MG63 (cell line): ENCODE measurements around the gene STARD5. TPM values are rescaled to one million over a fixed set of nuclear protein-coding genes. Genes with fewer than 3 reads are reported as not detected.
"Not testable (repeated sequence)": the region's sequence is repeated elsewhere in the genome, so short reads cannot be mapped to it uniquely, and the experiment has no call there.

ENCODE experiments used
- DNase-seq: peaks from one replicate; pipeline ENCODE4 v3.0.0-alpha.2; 2020
- H3K27me3 ChIP-seq: fragments of 250-450 bp; sonication (Bioruptor Pico); 2 replicates; pipeline ENCODE4 v1.5.1; 2020; ENCODE audit warnings: mild to moderate bottlenecking, moderate library complexity
- H3K36me3 ChIP-seq: fragments of 250-450 bp; sonication (Bioruptor Pico); 2 replicates; pipeline ENCODE4 v1.5.1; 2020; ENCODE audit warnings: mild to moderate bottlenecking, moderate library complexity
- H3K4me3 ChIP-seq: fragments of 250-450 bp; sonication (Bioruptor Pico); 2 replicates; pipeline ENCODE4 v1.5.1; 2020; ENCODE audit warnings: mild to moderate bottlenecking, moderate library complexity
- H3K9me3 ChIP-seq: fragments of 250-450 bp; sonication (Bioruptor Pico); 2 replicates; pipeline ENCODE4 v1.5.1; 2020; ENCODE audit warnings: mild to moderate bottlenecking, moderate library complexity
- total RNA-seq: library from RNA; depleted of rRNA; stranded (reverse); fragments of >200 nt; shearing (Covaris generic); gene quantifications from 2 replicates; pipeline ENCODE4 v1.2.3, GENCODE V29; 2014; ENCODE audit warnings: low replicate concordance; rRNA removed

The STARD5 gene, protein sequence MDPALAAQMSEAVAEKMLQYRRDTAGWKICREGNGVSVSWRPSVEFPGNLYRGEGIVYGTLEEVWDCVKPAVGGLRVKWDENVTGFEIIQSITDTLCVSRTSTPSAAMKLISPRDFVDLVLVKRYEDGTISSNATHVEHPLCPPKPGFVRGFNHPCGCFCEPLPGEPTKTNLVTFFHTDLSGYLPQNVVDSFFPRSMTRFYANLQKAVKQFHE
- total RNA-seq, result 0.22 and 3.4 TPM in 2 replicates

DNA sequence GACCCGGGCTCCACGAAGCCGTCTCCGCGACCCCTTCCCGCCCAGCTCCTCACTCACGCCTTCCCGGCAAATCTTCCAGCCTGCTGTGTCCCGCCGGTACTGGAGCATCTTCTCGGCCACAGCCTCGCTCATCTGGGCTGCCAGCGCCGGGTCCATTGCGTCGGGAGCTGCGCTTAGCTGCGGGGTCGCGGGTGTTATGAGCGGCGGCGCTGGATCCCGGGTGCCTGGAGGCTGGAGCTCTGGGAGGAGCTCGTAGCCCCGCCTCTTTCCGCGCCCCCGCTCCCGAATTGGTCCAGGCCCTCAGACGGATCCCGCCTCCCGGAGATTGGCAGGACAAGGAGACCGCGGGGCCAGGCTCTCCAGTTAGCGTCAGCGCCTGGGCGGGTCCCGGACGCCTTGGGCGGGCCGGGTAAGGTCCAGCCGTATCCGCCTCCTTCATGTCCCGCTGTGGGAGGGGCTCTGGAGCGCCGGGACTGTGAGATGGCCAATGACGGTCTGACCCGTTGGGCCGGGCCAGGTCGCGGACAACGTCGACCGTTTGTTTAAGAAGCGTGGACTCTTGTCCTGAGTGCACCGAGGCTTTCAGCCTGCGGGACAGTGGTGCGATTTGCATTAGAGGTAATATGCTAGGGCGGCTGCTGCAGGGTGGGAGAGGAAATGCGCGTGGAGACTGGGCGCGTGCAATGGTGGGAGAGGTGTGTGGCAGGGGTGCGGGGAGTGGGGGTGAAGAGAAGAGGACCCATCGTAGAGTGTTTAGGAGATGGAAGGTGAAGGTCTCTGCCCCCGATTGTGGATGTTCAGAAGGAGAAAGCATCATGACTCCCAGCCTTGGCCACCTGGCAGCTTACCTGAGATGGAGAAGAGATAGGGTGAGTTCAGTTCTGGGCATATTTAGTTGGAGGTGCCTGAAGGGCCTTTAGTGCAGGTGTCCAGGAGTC lies at the start of gene STARD5:
STARD5 (minus strand) TSS at position 198 of the 938 bp plus-strand sequence; CDS start at position 156, 42 bp downstream.
- DNase-seq, result peak; percentile 99
- Histone ChIP-seq H3K9me3 (no peaks in the 10 kb centered on the region), H3K36me3 (peaks cover 3% of the 10 kb centered on the region; the same call in 1 of the 2 replicates), H3K27me3 (no peaks in the 10 kb centered on the region), H3K4me3 (peak within 1 kb of the TSS; percentile 62)

DNA sequence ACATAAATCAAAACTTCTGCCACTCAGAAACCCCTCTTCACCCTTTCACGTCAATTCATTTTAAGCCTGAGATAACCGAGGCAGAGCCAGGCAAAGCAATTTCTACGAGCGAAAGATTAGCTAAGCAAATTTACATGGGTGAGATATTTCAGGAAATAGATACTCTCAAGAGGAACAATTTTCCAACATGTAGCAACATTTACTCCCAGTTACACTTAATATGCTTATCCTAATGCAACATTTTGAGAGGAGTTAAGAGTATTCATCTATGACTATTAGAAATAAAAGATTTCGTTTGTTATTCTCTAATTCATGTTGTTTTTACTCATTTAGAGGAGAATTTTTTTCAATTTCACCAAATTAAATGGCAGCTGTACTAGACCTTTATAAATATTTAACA lies 49.2 kb upstream of the STARD5 start:
- Histone ChIP-seq H3K9me3 (no peaks in the 10 kb centered on the region), H3K4me3 (no peak overlapping the region), H3K27me3 (no peaks in the 10 kb centered on the region), H3K36me3 (no peaks in the 10 kb centered on the region)
- no peak for DNase-seq

DNA sequence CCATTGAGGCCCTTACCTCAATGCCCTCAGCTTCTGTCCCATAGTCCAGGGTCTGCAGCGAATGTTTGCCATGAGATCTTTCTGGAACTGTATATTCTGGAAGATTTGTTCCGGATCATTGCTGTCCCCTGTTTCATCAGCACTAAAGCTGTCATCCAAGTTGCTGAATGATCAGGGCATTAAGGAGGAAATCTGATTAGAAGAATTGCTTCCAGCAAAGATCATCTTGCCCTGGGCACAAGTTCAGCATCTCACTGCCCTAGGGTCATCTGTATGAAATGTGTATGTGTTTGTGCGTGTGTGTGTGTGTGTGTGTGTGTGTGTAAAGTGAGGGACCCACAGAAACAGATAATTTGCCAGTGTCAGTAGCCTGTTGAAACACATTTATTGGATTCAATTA lies 48.6 kb upstream of the STARD5 start:
- no peaks in the 10 kb centered on the region for H3K9me3 ChIP-seq
- H3K27me3 ChIP-seq, result no peaks in the 10 kb centered on the region
- H3K36me3 ChIP-seq, result no peaks in the 10 kb centered on the region
- DNase-seq, result no peak
- H3K4me3 ChIP-seq, result no peak overlapping the region

DNA sequence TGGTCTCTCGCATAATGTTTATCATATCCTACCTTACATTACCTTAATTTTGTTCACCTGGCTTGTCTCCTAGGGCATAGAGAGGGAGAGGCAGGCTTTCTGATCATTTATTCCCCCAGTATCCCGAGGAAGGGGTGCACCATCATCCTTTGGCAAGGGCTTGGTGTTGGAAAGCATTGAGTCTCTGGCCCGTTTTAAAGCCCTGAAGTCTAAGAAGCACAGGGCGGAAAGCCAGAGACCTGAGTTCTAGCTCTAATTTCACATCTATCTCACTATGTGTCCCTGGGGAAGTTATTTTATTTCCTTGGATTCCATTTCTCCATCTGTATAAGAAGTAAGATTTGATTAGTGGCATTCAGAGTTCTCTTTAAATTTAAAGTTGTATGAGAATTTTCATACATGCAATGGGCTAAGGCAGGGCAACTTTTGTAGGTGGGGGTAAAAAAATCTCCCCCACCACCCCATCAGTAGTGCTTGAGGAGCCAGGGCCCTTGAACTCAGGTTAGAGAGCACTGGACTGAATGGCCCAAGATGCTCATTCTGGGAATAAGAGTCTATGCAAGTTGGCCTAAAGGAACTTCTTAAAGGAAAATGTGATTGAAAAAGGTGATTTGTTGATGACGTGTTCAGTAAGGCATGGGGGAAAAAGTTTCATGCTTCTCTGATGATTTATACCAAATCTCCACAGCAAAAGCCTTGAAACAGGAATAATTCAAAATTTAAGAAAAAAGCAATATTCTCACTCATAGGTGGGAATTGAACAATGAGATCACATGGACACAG lies 40.0 kb upstream of the STARD5 start:
- Histone ChIP-seq H3K4me3 (no peak overlapping the region), H3K9me3 (no peaks in the 10 kb centered on the region), H3K27me3 (no peaks in the 10 kb centered on the region; the same call in 1 of the 2 replicates), H3K36me3 (no peaks in the 10 kb centered on the region)
- no peak for DNase-seq

DNA sequence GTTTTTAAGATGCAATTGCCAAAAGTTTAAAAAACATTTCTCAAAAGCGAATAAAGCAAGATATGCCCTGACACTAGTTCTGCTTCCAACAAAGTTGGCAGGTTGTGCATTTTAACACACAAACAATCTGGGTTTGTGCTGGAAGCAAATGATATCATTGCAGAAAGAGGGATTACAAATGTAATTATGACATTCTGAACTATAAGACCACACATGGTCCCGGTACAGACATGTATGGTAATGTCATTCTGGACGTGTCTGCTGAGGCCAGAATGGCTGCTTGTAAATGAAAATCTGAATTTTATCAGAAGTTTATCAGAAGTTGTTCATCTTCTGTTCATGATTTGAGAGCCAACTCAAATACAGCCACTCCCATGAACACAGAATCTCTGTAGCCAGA lies 39.3 kb upstream of the STARD5 start:
- H3K36me3 ChIP-seq, result no peaks in the 10 kb centered on the region
- H3K27me3 ChIP-seq, result no peaks in the 10 kb centered on the region; the same call in 1 of the 2 replicates
- H3K9me3 ChIP-seq, result no peaks in the 10 kb centered on the region
- no peak overlapping the region for H3K4me3 ChIP-seq
- no peak for DNase-seq

DNA sequence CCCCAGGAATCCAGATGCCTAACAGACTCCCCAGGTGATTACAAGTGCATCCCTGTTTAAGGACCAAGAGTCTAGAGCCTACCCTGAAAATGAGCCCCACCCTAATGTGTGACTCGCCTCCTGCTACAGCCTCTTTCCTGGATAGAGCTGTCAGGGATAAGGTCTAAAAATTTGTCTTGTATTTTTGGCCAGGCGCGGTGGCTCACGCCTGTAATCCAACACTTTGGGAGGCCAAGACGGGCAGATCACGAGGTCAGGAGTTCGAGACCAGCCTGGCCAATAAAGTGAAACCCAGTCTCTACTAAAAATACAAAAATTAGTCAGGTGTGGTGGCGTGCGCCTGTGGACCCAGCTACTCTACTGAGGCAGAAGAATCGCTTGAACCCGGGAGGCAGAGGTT lies 38.8 kb upstream of the STARD5 start:
- H3K4me3 ChIP-seq, result no peak overlapping the region
- no peaks in the 10 kb centered on the region for H3K9me3 ChIP-seq
- peak; percentile 8 for DNase-seq
- H3K36me3 ChIP-seq, result no peaks in the 10 kb centered on the region
- H3K27me3 ChIP-seq, result no peaks in the 10 kb centered on the region; the same call in 1 of the 2 replicates

DNA sequence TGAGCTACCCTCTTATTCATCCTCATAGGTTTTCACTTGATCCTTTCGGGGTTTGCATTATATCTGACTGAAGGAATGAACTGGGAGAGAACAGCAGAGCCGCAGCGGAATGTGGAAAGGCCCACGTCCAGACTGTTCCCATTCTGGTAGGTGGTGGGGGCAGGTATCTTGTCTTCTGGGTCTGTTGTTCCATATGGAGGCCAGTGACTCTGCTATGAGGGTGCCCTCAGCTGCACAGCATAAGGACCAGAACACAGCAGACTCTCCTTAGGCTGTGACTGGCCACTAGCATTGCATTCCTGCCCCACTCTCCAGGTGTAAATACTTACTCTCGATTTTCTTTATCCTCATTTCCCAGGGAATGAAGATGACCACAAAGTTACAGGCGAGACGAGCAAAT lies 38.0 kb upstream of the STARD5 start:
- no peaks in the 10 kb centered on the region for H3K36me3 ChIP-seq
- H3K9me3 ChIP-seq, result 0 out of 2 replicates have a peak, but pooled peaks cover 1% of the 10 kb centered on the region
- H3K27me3 ChIP-seq, result no peaks in the 10 kb centered on the region; the same call in 1 of the 2 replicates
- no peak for DNase-seq
- H3K4me3 ChIP-seq, result no peak overlapping the region

DNA sequence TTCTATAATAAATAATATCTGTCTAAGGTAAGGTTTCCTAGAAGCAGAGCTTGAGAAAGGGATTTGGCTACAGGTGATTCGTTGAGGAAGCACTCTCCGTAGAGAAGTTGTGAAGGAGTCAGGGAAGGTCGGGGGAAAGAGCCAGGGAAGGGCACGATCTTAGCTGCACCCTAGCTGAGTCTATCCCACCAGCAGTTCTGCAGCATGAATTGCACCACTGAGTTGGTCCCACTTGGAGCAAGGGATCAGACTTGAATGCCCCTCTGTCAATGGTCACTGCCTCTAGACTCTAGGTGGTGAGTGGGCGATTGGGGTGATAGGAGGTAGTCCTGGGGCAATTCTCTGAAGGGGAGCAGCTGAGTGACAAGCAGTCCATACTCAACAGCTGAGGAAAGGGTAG lies 36.5 kb upstream of the STARD5 start:
- Histone ChIP-seq H3K4me3 (no peak overlapping the region), H3K27me3 (no peaks in the 10 kb centered on the region; the same call in 1 of the 2 replicates)
- DNase-seq, result no peak

DNA sequence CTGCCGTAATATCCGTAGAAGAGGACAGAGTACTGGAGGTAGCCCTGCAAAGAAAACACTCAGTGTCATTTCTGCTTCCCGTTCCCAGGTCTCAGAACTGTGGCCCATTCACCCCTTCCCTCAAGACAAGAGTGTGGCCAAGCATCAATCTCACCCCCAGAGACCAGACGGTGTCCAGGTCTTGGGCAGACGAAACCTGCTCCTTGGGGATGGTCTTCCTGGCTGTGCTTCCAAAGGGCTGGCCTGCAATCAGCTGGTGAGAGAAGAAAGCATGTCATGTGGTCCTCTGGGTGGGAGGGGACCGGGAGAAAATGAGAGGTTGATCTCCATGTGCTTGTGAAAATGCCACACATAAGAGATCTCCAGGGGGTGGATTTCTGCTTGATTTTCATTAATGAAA lies 34.3 kb upstream of the STARD5 start:
- H3K27me3 ChIP-seq, result no peaks in the 10 kb centered on the region; the same call in 1 of the 2 replicates
- no peak for DNase-seq
- H3K9me3 ChIP-seq, result 0 out of 2 replicates have a peak, but pooled peaks cover 1% of the 10 kb centered on the region
- no peaks in the 10 kb centered on the region for H3K36me3 ChIP-seq
- no peak overlapping the region for H3K4me3 ChIP-seq

More for the DNA sequence above, 36.5 kb upstream of the STARD5 start:
- Histone ChIP-seq H3K36me3 (no peaks in the 10 kb centered on the region), H3K9me3 (0 out of 2 replicates have a peak, but pooled peaks cover 1% of the 10 kb centered on the region)

DNA sequence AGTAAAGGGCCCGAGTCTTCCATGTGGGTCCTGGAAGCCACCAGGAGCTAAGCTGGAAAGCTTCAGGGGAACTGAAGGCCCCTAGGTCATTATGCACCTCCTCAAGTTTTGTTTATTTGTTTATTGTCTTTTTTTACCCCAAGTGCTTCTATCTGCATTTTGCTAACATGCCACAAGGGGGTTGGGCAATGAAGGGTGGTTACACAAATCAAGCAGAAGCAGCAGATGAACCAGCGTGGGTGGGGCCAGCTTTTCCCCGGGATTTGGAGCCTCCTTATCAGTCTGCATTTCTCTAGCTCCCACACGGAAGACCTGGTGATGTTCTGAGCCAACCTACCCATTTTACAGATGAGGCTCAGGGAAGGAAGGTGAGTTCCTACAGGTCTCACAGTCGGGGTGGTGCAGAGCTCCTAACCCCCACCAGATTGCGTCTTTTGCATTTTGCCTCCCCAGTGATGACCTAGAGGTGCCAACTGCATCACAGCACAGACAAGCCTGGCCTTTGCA lies 33.3 kb upstream of the STARD5 start:
- no peak for DNase-seq
- Histone ChIP-seq H3K4me3 (no peak overlapping the region), H3K9me3 (0 out of 2 replicates have a peak, but pooled peaks cover 1% of the 10 kb centered on the region), H3K27me3 (no peaks in the 10 kb centered on the region; the same call in 1 of the 2 replicates), H3K36me3 (no peaks in the 10 kb centered on the region)

DNA sequence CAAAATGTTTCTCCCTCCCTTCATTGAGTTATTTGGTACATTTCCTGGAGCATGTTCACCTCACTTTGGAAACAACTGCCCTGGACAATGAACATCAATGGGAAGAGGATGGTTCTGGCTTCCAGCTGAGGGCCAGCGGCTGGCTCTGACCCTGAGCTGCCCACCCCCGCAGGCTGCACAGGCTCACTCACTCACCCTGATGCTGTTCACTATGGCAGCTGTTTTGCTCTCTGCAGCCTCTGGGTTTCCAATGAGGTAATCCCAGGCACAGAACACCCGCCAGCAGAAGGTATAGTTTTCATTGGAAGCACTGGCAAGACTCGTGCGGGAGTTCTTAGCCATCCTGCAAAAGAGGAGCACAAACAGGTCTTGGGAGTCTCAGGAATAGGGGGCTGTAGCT lies 32.3 kb upstream of the STARD5 start:
- Histone ChIP-seq H3K4me3 (no peak overlapping the region), H3K36me3 (no peaks in the 10 kb centered on the region), H3K27me3 (no peaks in the 10 kb centered on the region; the same call in 1 of the 2 replicates), H3K9me3 (0 out of 2 replicates have a peak, but pooled peaks cover 1% of the 10 kb centered on the region)
- no peak for DNase-seq

DNA sequence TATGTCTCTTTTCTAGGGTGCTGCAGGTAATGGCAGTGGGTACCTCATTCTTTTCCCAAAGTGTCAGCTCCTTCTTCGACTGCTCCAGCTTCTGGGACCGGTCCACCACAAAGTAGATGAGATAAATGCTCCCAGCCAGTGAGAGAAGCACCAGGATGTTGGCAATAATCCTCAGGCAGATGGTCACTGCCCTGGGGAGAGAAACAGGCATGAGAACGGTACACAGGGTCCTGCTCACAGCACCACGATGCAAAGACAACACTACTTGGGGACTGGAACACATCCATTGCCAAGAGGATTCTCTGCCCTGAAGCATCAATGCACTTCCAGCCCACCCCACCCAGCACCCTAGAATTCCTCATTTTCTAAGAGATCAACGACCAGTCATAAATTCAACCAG lies 27.7 kb upstream of the STARD5 start:
- Histone ChIP-seq H3K9me3 (no peaks in the 10 kb centered on the region), H3K4me3 (no peak overlapping the region), H3K36me3 (no peaks in the 10 kb centered on the region), H3K27me3 (no peaks in the 10 kb centered on the region)
- no peak for DNase-seq

DNA sequence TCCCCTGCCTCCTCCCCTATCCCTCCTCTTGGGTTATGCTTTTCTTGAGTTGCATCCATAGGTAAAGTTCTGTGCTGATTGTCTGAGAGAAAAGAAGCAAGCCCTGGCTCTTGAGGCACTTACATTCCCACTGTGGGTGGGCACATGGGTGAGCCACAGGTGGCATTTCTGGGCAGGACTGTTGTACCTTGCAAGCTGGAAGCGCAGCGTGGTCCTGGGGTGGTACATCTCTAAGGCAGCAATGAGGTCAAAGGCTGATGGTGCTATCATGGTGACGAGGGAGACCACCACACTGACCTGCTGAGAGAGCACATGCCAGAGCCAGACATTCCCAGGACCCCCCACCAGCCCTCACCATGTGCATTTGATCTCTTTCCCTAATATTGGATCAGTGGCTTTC lies 25.3 kb upstream of the STARD5 start:
- Histone ChIP-seq H3K27me3 (no peaks in the 10 kb centered on the region), H3K4me3 (no peak overlapping the region), H3K36me3 (no peaks in the 10 kb centered on the region), H3K9me3 (no peaks in the 10 kb centered on the region)
- DNase-seq, result no peak

DNA sequence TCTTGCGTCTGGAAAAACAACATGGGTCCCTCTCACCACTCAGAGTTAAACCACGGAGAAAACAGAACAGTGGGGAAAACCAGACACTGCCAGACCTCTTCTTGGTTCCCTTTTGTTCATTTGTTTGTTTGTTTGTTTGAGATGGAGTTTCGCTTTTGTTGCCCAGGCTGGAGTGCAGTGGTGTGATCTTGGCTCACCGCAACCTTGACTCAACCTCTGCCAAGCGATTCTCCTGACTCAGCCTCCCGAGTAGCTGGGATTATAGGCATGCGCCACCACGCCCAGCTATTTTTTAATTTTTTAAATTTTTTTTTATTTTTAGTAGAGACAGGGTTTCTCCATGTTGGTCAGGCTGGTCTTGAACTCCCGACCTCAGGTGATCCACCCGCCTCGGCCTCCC lies 24.8 kb upstream of the STARD5 start:
- not testable (repeated sequence) for H3K36me3 ChIP-seq, H3K27me3 ChIP-seq, H3K9me3 ChIP-seq, H3K4me3 ChIP-seq
- peak; percentile 75 for DNase-seq

DNA sequence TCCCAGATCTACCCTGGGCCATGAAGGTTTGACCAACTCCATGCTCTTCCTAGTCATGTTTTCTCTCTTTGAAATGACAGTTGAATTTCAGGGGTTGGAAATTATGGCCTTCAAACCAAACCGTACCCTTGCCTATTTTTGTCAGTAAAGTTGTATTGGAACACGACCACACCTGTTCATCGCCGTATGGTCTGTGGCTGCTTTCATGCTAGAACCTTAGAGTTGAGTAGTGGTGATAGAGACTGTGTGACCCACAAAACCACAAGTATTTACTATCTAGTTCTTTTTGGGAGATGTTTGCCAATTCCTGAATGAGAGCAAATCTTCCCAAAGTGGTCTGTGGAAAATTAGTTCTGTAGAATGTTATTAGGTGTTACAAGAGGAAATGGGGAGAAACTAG lies 24.0 kb upstream of the STARD5 start:
- Histone ChIP-seq H3K9me3 (no peaks in the 10 kb centered on the region), H3K27me3 (no peaks in the 10 kb centered on the region), H3K36me3 (no peaks in the 10 kb centered on the region), H3K4me3 (no peak overlapping the region)
- no peak for DNase-seq

DNA sequence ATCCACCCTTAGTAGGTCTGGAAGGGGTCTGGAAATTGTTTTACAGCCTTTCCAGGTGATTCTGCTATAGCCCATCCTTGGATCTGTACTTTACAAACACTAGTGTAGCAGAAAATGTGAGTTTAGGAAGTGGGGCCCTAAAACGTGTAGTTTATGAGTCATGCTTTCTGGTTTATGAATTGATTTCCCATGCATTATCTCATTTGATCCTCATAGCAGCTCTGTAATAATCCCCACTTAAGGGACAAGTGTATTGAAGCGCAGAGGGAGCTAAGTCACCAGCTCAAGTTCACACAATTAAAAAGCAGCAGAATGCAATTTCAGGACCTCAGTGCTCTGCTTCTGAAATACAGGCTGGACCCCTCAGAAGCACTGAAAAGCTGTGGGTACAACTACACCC lies 22.7 kb upstream of the STARD5 start:
- DNase-seq, result no peak
- Histone ChIP-seq H3K4me3 (no peak overlapping the region), H3K9me3 (no peaks in the 10 kb centered on the region), H3K27me3 (no peaks in the 10 kb centered on the region), H3K36me3 (no peaks in the 10 kb centered on the region)
